ENCODE data around the gene NKD2. TPM values are rescaled to one million over a fixed set of nuclear protein-coding genes. Genes with fewer than 3 reads are reported as not detected.

The NKD2 gene
- total and polyA plus RNA-seq, 9 of the 15 experiments (the other 6 are each of a cell fraction or from before 2014, with no cell fraction given) = 0.09 to 0.64 (median 0.27) TPM; not detected in 5

DNA sequence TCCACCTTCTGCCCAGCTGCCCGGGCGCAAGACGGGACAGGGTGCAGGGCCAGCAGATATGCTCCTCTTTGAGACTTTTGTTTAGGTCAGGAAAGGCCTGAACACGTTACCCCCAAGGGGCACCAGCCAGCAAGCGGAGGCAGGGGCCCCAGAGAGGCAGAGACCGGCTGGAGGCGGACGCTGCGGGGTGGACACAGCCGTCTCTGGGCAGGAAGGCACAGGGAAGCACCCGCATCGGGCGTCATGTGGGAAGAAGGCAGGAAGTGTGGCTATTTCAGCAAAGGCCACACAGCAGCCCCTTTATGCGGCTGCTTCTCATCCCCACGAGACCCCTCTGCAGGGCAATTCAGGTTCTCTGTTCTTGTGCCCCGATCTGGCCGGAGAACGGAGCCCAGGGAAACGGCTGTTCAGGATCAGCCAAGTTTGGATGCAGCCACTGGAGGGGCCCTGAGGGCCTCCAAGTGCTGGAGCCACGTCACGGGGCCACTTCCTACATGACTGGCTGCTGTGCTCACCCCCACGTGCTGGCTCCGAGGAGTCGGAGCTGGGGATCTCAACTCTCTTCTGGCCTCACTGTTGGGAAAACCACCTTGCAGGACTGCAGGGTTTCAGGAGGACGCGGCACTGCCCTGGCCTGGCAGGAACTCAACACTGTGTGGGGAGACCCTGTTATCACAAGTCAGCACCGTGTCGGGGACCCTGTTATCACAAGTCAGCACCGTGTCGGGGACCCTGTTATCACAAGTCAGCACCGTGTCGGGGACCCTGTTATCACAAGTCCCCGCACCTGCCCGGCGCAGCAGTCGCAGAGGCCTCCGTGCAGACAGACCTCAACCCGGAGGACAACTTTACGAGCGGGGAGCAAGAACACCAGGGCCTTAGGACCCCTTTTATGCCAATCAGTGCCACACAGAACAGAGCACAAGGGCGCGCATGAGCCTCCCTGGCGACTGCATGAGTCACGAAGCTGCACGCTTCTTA lies 58.8 kb downstream of the NKD2 start (continued):
- no peak for TF ChIP-seq NR4A1 (CRISPR knock-in tag; IDR thresholded peaks at IDR 0.05)
- peak; percentile 96 for TF ChIP-seq NR4A1 (tag; IDR thresholded peaks at IDR 0.05)
- peak; percentile 89 for TF ChIP-seq ZNF584 (CRISPR knock-in tag; IDR thresholded peaks at IDR 0.05; ENCODE audit: low read depth)
- TF ChIP-seq, protein P1, sequence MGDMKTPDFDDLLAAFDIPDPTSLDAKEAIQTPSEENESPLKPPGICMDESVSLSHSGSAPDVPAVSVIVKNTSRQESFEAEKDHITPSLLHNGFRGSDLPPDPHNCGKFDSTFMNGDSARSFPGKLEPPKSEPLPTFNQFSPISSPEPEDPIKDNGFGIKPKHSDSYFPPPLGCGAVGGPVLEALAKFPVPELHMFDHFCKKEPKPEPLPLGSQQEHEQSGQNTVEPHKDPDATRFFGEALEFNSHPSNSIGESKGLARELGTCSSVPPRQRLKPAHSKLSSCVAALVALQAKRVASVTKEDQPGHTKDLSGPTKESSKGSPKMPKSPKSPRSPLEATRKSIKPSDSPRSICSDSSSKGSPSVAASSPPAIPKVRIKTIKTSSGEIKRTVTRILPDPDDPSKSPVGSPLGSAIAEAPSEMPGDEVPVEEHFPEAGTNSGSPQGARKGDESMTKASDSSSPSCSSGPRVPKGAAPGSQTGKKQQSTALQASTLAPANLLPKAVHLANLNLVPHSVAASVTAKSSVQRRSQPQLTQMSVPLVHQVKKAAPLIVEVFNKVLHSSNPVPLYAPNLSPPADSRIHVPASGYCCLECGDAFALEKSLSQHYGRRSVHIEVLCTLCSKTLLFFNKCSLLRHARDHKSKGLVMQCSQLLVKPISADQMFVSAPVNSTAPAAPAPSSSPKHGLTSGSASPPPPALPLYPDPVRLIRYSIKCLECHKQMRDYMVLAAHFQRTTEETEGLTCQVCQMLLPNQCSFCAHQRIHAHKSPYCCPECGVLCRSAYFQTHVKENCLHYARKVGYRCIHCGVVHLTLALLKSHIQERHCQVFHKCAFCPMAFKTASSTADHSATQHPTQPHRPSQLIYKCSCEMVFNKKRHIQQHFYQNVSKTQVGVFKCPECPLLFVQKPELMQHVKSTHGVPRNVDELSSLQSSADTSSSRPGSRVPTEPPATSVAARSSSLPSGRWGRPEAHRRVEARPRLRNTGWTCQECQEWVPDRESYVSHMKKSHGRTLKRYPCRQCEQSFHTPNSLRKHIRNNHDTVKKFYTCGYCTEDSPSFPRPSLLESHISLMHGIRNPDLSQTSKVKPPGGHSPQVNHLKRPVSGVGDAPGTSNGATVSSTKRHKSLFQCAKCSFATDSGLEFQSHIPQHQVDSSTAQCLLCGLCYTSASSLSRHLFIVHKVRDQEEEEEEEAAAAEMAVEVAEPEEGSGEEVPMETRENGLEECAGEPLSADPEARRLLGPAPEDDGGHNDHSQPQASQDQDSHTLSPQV (IDR thresholded peaks at IDR 0.05) = no peak
- peak; percentile 91 for TF ChIP-seq SMARCE1 (IDR thresholded peaks at IDR 0.05)
- TF ChIP-seq ZSCAN29 (IDR thresholded peaks at IDR 0.05) = no peak
- TF ChIP-seq JUND (IDR thresholded peaks at IDR 0.05; ENCODE audit: borderline replicate concordance, low read depth, low read length) = 0 out of 2 replicates have a peak, but pooled peaks have one; percentile 9
- no peak for TF ChIP-seq JUND (tag; IDR thresholded peaks at IDR 0.05; ENCODE audit: borderline replicate concordance, low read depth, low read length)
- TF ChIP-seq, protein P2, sequence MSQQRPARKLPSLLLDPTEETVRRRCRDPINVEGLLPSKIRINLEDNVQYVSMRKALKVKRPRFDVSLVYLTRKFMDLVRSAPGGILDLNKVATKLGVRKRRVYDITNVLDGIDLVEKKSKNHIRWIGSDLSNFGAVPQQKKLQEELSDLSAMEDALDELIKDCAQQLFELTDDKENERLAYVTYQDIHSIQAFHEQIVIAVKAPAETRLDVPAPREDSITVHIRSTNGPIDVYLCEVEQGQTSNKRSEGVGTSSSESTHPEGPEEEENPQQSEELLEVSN (IDR thresholded peaks at IDR 0.05; ENCODE audit: borderline replicate concordance in 1 of 2, extremely low read depth in 1 of 2, insufficient read depth in 1 of 2, insufficient read length in 1 of 2, low read depth in 1 of 2, low read length in 1 of 2, poor library complexity in 1 of 2, severe bottlenecking in 1 of 2) = peak; percentile 43 to 62
- TF ChIP-seq CC2D1A (IDR thresholded peaks at IDR 0.05) = peak; percentile 97
- no peak for TF ChIP-seq ZNF174 (CRISPR knock-in tag; IDR thresholded peaks at IDR 0.05)

Measured in K562 (cell line).